WTC11 (cell line): Measurements from ENCODE around the gene ZDHHC22. TPM values are rescaled to one million over a fixed set of nuclear protein-coding genes. Genes with fewer than 3 reads are reported as not detected.

ENCODE experiments used
- ATAC-seq: fragments of 200-7000 bp; cut with Tn5 transposase; 2 replicates; pipeline ENCODE4 v1.10.0; 2021; ENCODE audit warnings: mild to moderate bottlenecking, moderate library complexity
- CTCF ChIA-PET: fragments of 300-600 bp; sonication (Branson Sonifier 250); formaldehyde crosslinking; loops from one replicate; lab custom pipeline; 2021; ENCODE audit warnings: antibody characterized with exemption; lab: Charles Lee
- POLR2A ChIA-PET: fragments of 350-600 bp; sonication (Branson Sonifier 250); formaldehyde crosslinking; loops from one replicate; lab custom pipeline; 2021; ENCODE audit warnings: antibody characterized with exemption; lab: Charles Lee
- DNase-seq: peaks from one replicate; pipeline ENCODE4 v3.0.0; 2021; ENCODE audit warnings: low spot score
- H3K27ac Mint-ChIP-seq: 2 replicates; pipeline ENCODE4 v1.8.0; 2021; ENCODE audit warnings: mixed read lengths
- H3K27me3 Mint-ChIP-seq: 2 replicates; pipeline ENCODE4 v1.8.0; 2021; ENCODE audit warnings: low read depth, mild to moderate bottlenecking, moderate library complexity, mixed read lengths
- H3K36me3 Mint-ChIP-seq: 2 replicates; pipeline ENCODE4 v1.8.0; 2021; ENCODE audit warnings: mixed read lengths
- H3K4me1 Mint-ChIP-seq: 2 replicates; pipeline ENCODE4 v1.8.0; 2022; ENCODE audit warnings: mixed read lengths
- H3K4me3 Mint-ChIP-seq: 2 replicates; pipeline ENCODE4 v1.8.0; 2021; ENCODE audit warnings: mild to moderate bottlenecking, moderate library complexity, mixed read lengths
- H3K9me3 Mint-ChIP-seq: 2 replicates; pipeline ENCODE4 v1.8.0; 2021; ENCODE audit warnings: mixed read lengths
- FOXJ3 ChIP-seq: sonication (generic); formaldehyde crosslinking; IDR thresholded peaks from 2 replicates; pipeline ENCODE4 v1.9.0; 2021; ENCODE audit warnings: missing genetic modification reagents, mild to moderate bottlenecking, borderline replicate concordance
- MAX ChIP-seq: sonication (generic); formaldehyde crosslinking; IDR thresholded peaks from 2 replicates; pipeline ENCODE4 v1.8.0; 2022; ENCODE audit warnings: mild to moderate bottlenecking, missing genetic modification reagents
- SP1 ChIP-seq: sonication (generic); formaldehyde crosslinking; conservative IDR thresholded peaks from 2 replicates; pipeline ENCODE4 v1.8.1; 2022; ENCODE audit warnings: missing genetic modification reagents
- STAT6 ChIP-seq: sonication (generic); formaldehyde crosslinking; conservative IDR thresholded peaks from 2 replicates; pipeline ENCODE4 v1.8.1; 2023; ENCODE audit warnings: mild to moderate bottlenecking, low read depth, missing genetic modification reagents, moderate library complexity
- TEAD4 ChIP-seq: sonication (generic); formaldehyde crosslinking; IDR thresholded peaks from 2 replicates; pipeline ENCODE4 v1.8.0; 2022; ENCODE audit warnings: mild to moderate bottlenecking, missing genetic modification reagents
- USF1 ChIP-seq: sonication (generic); formaldehyde crosslinking; IDR thresholded peaks from 2 replicates; pipeline ENCODE4 v1.8.0; 2022; ENCODE audit warnings: mild to moderate bottlenecking, missing genetic modification reagents
- USF2 ChIP-seq: sonication (generic); formaldehyde crosslinking; IDR thresholded peaks from 2 replicates; pipeline ENCODE4 v1.8.1; 2023; ENCODE audit warnings: mild to moderate bottlenecking, missing genetic modification reagents, moderate library complexity
- ZNF232 ChIP-seq: sonication (generic); formaldehyde crosslinking; IDR thresholded peaks from 2 replicates; pipeline ENCODE4 v1.8.0; 2022; ENCODE audit warnings: mild to moderate bottlenecking, missing genetic modification reagents
- ZNF512 ChIP-seq: sonication (generic); formaldehyde crosslinking; IDR thresholded peaks from 2 replicates; pipeline ENCODE4 v1.8.1; 2022; ENCODE audit warnings: missing genetic modification reagents, borderline replicate concordance
- total RNA-seq: library from RNA; stranded (reverse); gene quantifications from 3 replicates; pipeline ENCODE4 v1.2.3, GENCODE V29; 2021

Gene ZDHHC22
- total RNA-seq, 1 experiment from 2014 or later: 47.7 TPM

- ATAC-seq (no peak), DNase-seq (no peak)
- Mint-ChIP-seq H3K27me3 (peaks cover 7% of the 10 kb centered on the region), H3K27ac (no peak overlapping the region), H3K36me3 (no peaks in the 10 kb centered on the region; the same call in 1 of the 2 replicates), H3K4me3 (no peak overlapping the region), H3K4me1 (peaks cover 46% of the 10 kb centered on the region), H3K9me3 (no peaks in the 10 kb centered on the region)
- ChIA-PET POLR2A (no interaction called here), CTCF (interaction anchor here (1.4 to 4.6 kb wide), 6 partner anchors 12 to 87 kb away, joined by 4 to 60 read pairs (median 23); partner anchors contain the start of gene ZDHHC22)
- no peak for TF ChIP-seq USF2
Observed at GRCh38 chr14:77126461-77126990, 15.1 kb downstream of the ZDHHC22 start.

- no peak for ATAC-seq
- DNase-seq: no peak
- peak overlapping the region; percentile 72 for H3K4me3 Mint-ChIP-seq
- POLR2A ChIA-PET: no interaction called here
- H3K27me3 Mint-ChIP-seq: peaks cover 7% of the 10 kb centered on the region
- no peak for TF ChIP-seq ZNF512
- no peak for TF ChIP-seq USF1 (CRISPR knock-in tag)
- no peak for TF ChIP-seq ZNF232 (CRISPR knock-in tag)
- TF ChIP-seq TEAD4: no peak
- TF ChIP-seq STAT6: no peak
- TF ChIP-seq, all 79 proteins: peak for 0
- Mint-ChIP-seq H3K4me1 (peaks cover 53% of the 10 kb centered on the region), H3K36me3 (no peaks in the 10 kb centered on the region), H3K9me3 (no peaks in the 10 kb centered on the region), H3K27ac (no peak overlapping the region)
- CTCF ChIA-PET: interaction anchor here (0.6 to 4.6 kb wide), 18 partner anchors 8 to 253 kb away, joined by 3 to 60 read pairs (median 6); partner anchors contain the start of genes CIPC and ZDHHC22
Observed at GRCh38 chr14:77125823-77126325, 15.7 kb downstream of the ZDHHC22 start.

- H3K9me3 Mint-ChIP-seq: no peaks in the 10 kb centered on the region
- POLR2A ChIA-PET: interaction anchor here (0.6 kb wide), 1 partner anchor 1185 kb away, joined by 3 read pairs; no protein-coding TSS in a partner anchor
- peaks cover 57% of the 10 kb centered on the region for H3K4me1 Mint-ChIP-seq
- TF ChIP-seq SP1 (CRISPR knock-in tag): 0 out of 2 replicates have a peak, but pooled peaks have one; percentile 22
- peak; percentile 11; the same call in 1 of the 2 replicates for TF ChIP-seq MAX (CRISPR knock-in tag)
- no peak for TF ChIP-seq FOXJ3 (CRISPR knock-in tag)
- peaks cover 7% of the 10 kb centered on the region for H3K27me3 Mint-ChIP-seq
- no peak for DNase-seq
- peak overlapping the region; percentile 72 for H3K4me3 Mint-ChIP-seq
- CTCF ChIA-PET: interaction anchor here (0.6 to 4.6 kb wide), 17 partner anchors 9 to 253 kb away, joined by 3 to 60 read pairs (median 7); partner anchors contain the start of genes CIPC and ZDHHC22
- no peak overlapping the region; the same call in 1 of the 2 replicates for H3K27ac Mint-ChIP-seq
- ATAC-seq: peak; percentile 10
- no peaks in the 10 kb centered on the region for H3K36me3 Mint-ChIP-seq
Observed at GRCh38 chr14:77125281-77125801, 16.2 kb downstream of the ZDHHC22 start.
